ENCODE data around the gene NEURL1B. TPM values are rescaled to one million over a fixed set of nuclear protein-coding genes. Genes with fewer than 3 reads are reported as not detected.
"Not testable (repeated sequence)": the region's sequence is repeated elsewhere in the genome, so short reads cannot be mapped to it uniquely, and the experiment has no call there.

NEURL1B gene
- total RNA-seq, 2 donors from 2014 or later = 17.3 to 17.6 TPM

GRCh38 chr5:172707285-172708182 lies 66.5 kb downstream of the NEURL1B start:
- H3K27ac ChIP-seq = no peak overlapping the region
- ATAC-seq (ENCODE audit: insufficient number of reproducible peaks, low FRiP score, low read depth) (no peak), DNase-seq (ENCODE audit: low spot score) (no peak)
- H3K9me3 ChIP-seq = no peaks in the 10 kb centered on the region
- H3K4me1 ChIP-seq (ENCODE audit: control insufficient read depth in 1 of 2, low read depth in 2 of 2) = no peaks in the 10 kb centered on the region
- TF ChIP-seq CTCF (IDR thresholded peaks at IDR 0.05) = peak; percentile 11
- no peaks in the 10 kb centered on the region for H3K36me3 ChIP-seq
- H3K4me3 ChIP-seq = no peak overlapping the region
- no peaks in the 10 kb centered on the region for H3K27me3 ChIP-seq (replicated peaks; ENCODE audit: insufficient read depth)

- Histone ChIP-seq H3K27me3 (replicated peaks; ENCODE audit: insufficient read depth) (no peaks in the 10 kb centered on the region), H3K4me1 (ENCODE audit: control insufficient read depth in 1 of 2, low read depth in 2 of 2) (peaks cover under 1 to 1% of the 10 kb centered on the region in 2 donors), H3K36me3 (no peaks in the 10 kb centered on the region), H3K4me3 (no peak overlapping the region), H3K27ac (no peak overlapping the region), H3K9me3 (no peaks in the 10 kb centered on the region)
- DNase-seq (ENCODE audit: low spot score) (no peak), ATAC-seq (ENCODE audit: insufficient number of reproducible peaks, low FRiP score, low read depth) (no peak)
- no peak for TF ChIP-seq CTCF (IDR thresholded peaks at IDR 0.05)
These were observed 67.1 kb downstream of the NEURL1B start for GRCh38 chr5:172708183-172708505.

- no peaks in the 10 kb centered on the region for H3K27me3 ChIP-seq (replicated peaks; ENCODE audit: insufficient read depth)
- H3K4me3 ChIP-seq = no peak overlapping the region
- no peak overlapping the region for H3K27ac ChIP-seq
- no peaks in the 10 kb centered on the region for H3K36me3 ChIP-seq
- TF ChIP-seq CTCF (IDR thresholded peaks at IDR 0.05) = no peak
- ATAC-seq (ENCODE audit: insufficient number of reproducible peaks, low FRiP score, low read depth) = no peak
- no peaks in the 10 kb centered on the region for H3K9me3 ChIP-seq
- DNase-seq (ENCODE audit: low spot score) = no peak
- H3K4me1 ChIP-seq (ENCODE audit: control insufficient read depth in 1 of 2, low read depth in 2 of 2) = peaks cover 13 to 24% of the 10 kb centered on the region in 2 donors
These were observed 69.6 kb downstream of the NEURL1B start for GRCh38 chr5:172710676-172711075.

- H3K27me3 ChIP-seq (replicated peaks; ENCODE audit: insufficient read depth); ATAC-seq (ENCODE audit: insufficient number of reproducible peaks, low FRiP score, low read depth); H3K36me3 ChIP-seq; H3K9me3 ChIP-seq; H3K27ac ChIP-seq; H3K4me3 ChIP-seq; DNase-seq (ENCODE audit: low spot score): not testable (repeated sequence)
- peaks cover 13 to 24% of the 10 kb centered on the region in 2 donors for H3K4me1 ChIP-seq (ENCODE audit: control insufficient read depth in 1 of 2, low read depth in 2 of 2)
These were observed 70.3 kb downstream of the NEURL1B start for GRCh38 chr5:172711321-172711861.

- Histone ChIP-seq H3K4me3 (no peak overlapping the region), H3K27ac (no peak overlapping the region), H3K36me3 (no peaks in the 10 kb centered on the region), H3K9me3 (no peaks in the 10 kb centered on the region), H3K27me3 (replicated peaks; ENCODE audit: insufficient read depth) (no peaks in the 10 kb centered on the region), H3K4me1 (ENCODE audit: control insufficient read depth in 1 of 2, low read depth in 2 of 2) (peaks cover 22 to 36% of the 10 kb centered on the region in 2 donors)
- ATAC-seq (ENCODE audit: insufficient number of reproducible peaks, low FRiP score, low read depth) (no peak), DNase-seq (ENCODE audit: low spot score) (no peak)
- TF ChIP-seq CTCF (IDR thresholded peaks at IDR 0.05) = no peak
These were observed 71.5 kb downstream of the NEURL1B start for GRCh38 chr5:172712610-172713009.
